ENCODE results near the gene ZNF354C.

GRCh38 chr5:179110528-179110927, 50.4 kb downstream of the ZNF354C start:
- no peak for TF ChIP-seq CTCF (IDR thresholded peaks at IDR 0.05)
- no peak for TF ChIP-seq POLR2A (IDR thresholded peaks at IDR 0.05)
